Activated T-helper 1 cell treated with anti-CD3 and anti-CD28 coated beads, Interleukin-12 subunit alpha, Interleukin-12 subunit beta, Interleukin-2, Interleukin-4 antibody, amounts not matched to agents 30 ng/mL and 10 ng/mL and 1 ng/mL, durations not matched to agents 14 hours and 24 hours and 36 hours (primary cell): ENCODE results near the gene NET1. TPM values are rescaled to one million over a fixed set of nuclear protein-coding genes. Genes with fewer than 3 reads are reported as not detected.
A peak's percentile ranks its signal among the peaks of the same experiment; 100 is the strongest.
"Not testable (repeated sequence)": the region's sequence is repeated elsewhere in the genome, so short reads cannot be mapped to it uniquely, and the experiment has no call there.

ENCODE experiments used
- DNase-seq: peaks from one replicate; pipeline ENCODE4 v3.0.0; 2021; ENCODE audit warnings: low spot score
- H3K27ac Mint-ChIP-seq: one replicate; pipeline ENCODE4 v1.8.0; 2021; ENCODE audit warnings: mild to moderate bottlenecking, mixed read lengths
- H3K27me3 Mint-ChIP-seq: one replicate; pipeline ENCODE4 v1.8.0; 2022; ENCODE audit warnings: mild to moderate bottlenecking, moderate library complexity, mixed read lengths; ENCODE audit not compliant: insufficient read depth
- H3K36me3 Mint-ChIP-seq: one replicate; pipeline ENCODE4 v1.8.0; 2021; ENCODE audit warnings: low read depth, mixed read lengths
- H3K4me1 Mint-ChIP-seq: one replicate; pipeline ENCODE4 v1.8.0; 2021; ENCODE audit warnings: low read depth, mixed read lengths
- H3K4me3 Mint-ChIP-seq: one replicate; pipeline ENCODE4 v1.8.0; 2021; ENCODE audit warnings: mild to moderate bottlenecking, moderate library complexity, mixed read lengths
- H3K9me3 Mint-ChIP-seq: one replicate; pipeline ENCODE4 v1.8.0; 2021; ENCODE audit warnings: mixed read lengths
- intact Hi-C: fragments of 100-400 bp; cut with micrococcal nuclease; formaldehyde crosslinking; loops from one replicate; pipeline ENCODE4 v1.15.1; 2024
- total RNA-seq: library from RNA; stranded (reverse); gene quantifications from 2 replicates; pipeline ENCODE4 v1.2.3, GENCODE V29; 2022

Gene NET1
- total RNA-seq = 37.2 and 40.3 TPM in 2 replicates

DNA sequence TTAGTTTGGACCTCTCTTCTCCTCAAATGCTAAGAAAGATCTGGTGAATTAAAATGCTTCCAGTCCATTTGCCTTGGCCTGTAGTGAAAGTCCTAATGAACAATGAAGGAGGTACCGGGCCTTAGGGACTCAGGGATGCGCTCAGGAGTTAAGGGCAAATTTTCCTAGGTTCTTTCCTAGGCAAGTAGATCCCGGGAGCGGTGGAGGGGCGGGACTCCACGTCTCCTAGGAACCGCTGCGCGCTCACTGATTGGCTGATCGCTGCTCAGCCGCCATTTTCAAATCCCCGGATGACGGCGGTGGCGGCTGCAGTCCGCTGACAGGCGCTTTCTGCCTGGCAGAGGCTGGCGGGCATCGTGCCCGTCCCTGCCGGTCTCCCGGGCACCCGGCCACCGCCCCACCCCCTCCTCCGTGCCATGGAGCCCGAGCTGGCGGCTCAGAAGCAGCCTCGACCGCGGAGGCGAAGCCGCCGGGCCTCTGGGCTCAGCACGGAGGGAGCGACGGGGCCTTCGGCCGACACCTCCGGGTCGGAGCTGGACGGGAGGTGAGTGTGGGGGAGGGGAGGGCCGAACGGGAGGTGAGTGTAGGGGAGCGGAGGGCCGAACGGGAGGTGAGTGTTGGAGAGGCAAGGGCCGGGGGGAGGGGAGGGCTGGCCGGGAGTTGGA is at the start of gene NET1:
TSS of gene NET1 (plus strand) at position 281 of the 665 bp plus-strand sequence. CDS start at position 417, 136 bp downstream.
- Mint-ChIP-seq H3K36me3 (peaks cover 1% of the 10 kb centered on the region), H3K9me3 (peaks cover 2% of the 10 kb centered on the region), H3K4me1 (peaks cover 5% of the 10 kb centered on the region), H3K27me3 (peaks cover 18% of the 10 kb centered on the region), H3K27ac (peak within 1 kb of the TSS; percentile 59), H3K4me3 (peak within 1 kb of the TSS; percentile 86)
- peak; percentile 70 for DNase-seq
- intact Hi-C loops = loop anchor here (2.0 to 5.0 kb wide), 3 partner anchors 22 to 116 kb away; no protein-coding TSS in a partner anchor

- no peak overlapping the region for H3K27ac Mint-ChIP-seq
- H3K36me3 Mint-ChIP-seq = no peaks in the 10 kb centered on the region
- H3K4me3 Mint-ChIP-seq = no peak overlapping the region
- peaks cover 21% of the 10 kb centered on the region for H3K27me3 Mint-ChIP-seq
- intact Hi-C loops = no loop called here
- no peak for DNase-seq
- H3K9me3 Mint-ChIP-seq = no peaks in the 10 kb centered on the region
- peaks cover 7% of the 10 kb centered on the region for H3K4me1 Mint-ChIP-seq
Observed at GRCh38 chr10:5362873-5363272, 49.5 kb upstream of the NET1 start.

GRCh38 chr10:5364374-5364773 is 48.0 kb upstream of the NET1 start:
- DNase-seq = no peak
- H3K4me1 Mint-ChIP-seq = peaks cover 7% of the 10 kb centered on the region
- no peak overlapping the region for H3K4me3 Mint-ChIP-seq
- no peaks in the 10 kb centered on the region for H3K9me3 Mint-ChIP-seq
- intact Hi-C loops = no loop called here
- no peaks in the 10 kb centered on the region for H3K36me3 Mint-ChIP-seq
- H3K27ac Mint-ChIP-seq = no peak overlapping the region
- H3K27me3 Mint-ChIP-seq = peaks cover 26% of the 10 kb centered on the region

GRCh38 chr10:5364890-5365338 is 47.4 kb upstream of the NET1 start, which contains the start of gene UCN3:
Gene UCN3, plus strand, starts transcription at chr10:5364966. Its CDS starts 8,755 bp downstream, at chr10:5373721.
- DNase-seq = no peak
- peaks cover 24% of the 10 kb centered on the region for H3K27me3 Mint-ChIP-seq
- intact Hi-C loops = no loop called here
- no peak within 1 kb of the TSS for H3K27ac Mint-ChIP-seq
- no peaks in the 10 kb centered on the region for H3K9me3 Mint-ChIP-seq
- peaks cover 7% of the 10 kb centered on the region for H3K4me1 Mint-ChIP-seq
- no peaks in the 10 kb centered on the region for H3K36me3 Mint-ChIP-seq
- H3K4me3 Mint-ChIP-seq = no peak within 1 kb of the TSS

- DNase-seq = no peak
- Mint-ChIP-seq H3K9me3 (peaks cover 7% of the 10 kb centered on the region), H3K4me3 (no peak overlapping the region), H3K36me3 (no peaks in the 10 kb centered on the region), H3K27me3 (peaks cover 19% of the 10 kb centered on the region), H3K27ac (no peak overlapping the region), H3K4me1 (peaks cover 7% of the 10 kb centered on the region)
- intact Hi-C loops = no loop called here
Observed at GRCh38 chr10:5365928-5366327, 46.4 kb upstream of the NET1 start.

GRCh38 chr10:5369362-5370158 is 42.8 kb upstream of the NET1 start:
- Mint-ChIP-seq H3K4me3 (no peak overlapping the region), H3K27ac (no peak overlapping the region), H3K27me3 (peaks cover 13% of the 10 kb centered on the region), H3K9me3 (peaks cover 9% of the 10 kb centered on the region), H3K4me1 (peaks cover 7% of the 10 kb centered on the region), H3K36me3 (no peaks in the 10 kb centered on the region)
- intact Hi-C loops = no loop called here
- no peak for DNase-seq

GRCh38 chr10:5370493-5371352 is 41.6 kb upstream of the NET1 start:
- no peak overlapping the region for H3K27ac Mint-ChIP-seq
- H3K4me3 Mint-ChIP-seq = no peak overlapping the region
- H3K4me1 Mint-ChIP-seq = peaks cover 5% of the 10 kb centered on the region
- H3K36me3 Mint-ChIP-seq = no peaks in the 10 kb centered on the region
- H3K27me3 Mint-ChIP-seq = peaks cover 11% of the 10 kb centered on the region
- peaks cover 9% of the 10 kb centered on the region for H3K9me3 Mint-ChIP-seq
- no peak for DNase-seq
- intact Hi-C loops = no loop called here

DNA sequence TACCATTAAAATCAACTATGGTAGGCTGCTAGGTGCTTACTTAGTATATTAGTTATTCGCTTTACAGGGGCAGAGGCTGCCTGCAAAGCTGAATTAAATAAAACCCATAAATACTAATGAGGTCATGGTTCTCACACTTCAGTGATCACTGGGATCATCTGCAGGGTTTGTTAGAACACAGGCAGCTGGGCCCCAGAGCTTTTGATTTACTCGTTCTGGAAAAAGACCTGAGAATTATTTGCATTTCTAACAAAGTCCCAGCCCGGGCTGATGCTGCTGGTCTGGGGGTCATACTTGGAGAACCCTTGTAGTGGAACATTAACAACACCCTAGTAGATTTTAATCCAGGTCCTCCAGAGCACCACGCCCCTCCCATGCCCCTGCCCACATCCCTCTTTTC is 39.0 kb upstream of the NET1 start:
- intact Hi-C loops = no loop called here
- Mint-ChIP-seq H3K4me1 (no peaks in the 10 kb centered on the region), H3K27me3 (peaks cover 3% of the 10 kb centered on the region), H3K9me3 (peaks cover 9% of the 10 kb centered on the region), H3K27ac (no peak overlapping the region), H3K4me3 (no peak overlapping the region), H3K36me3 (no peaks in the 10 kb centered on the region)
- DNase-seq = no peak

GRCh38 chr10:5373891-5374611 is 38.3 kb upstream of the NET1 start:
- intact Hi-C loops = no loop called here
- Mint-ChIP-seq H3K4me1 (no peaks in the 10 kb centered on the region), H3K27me3 (no peaks in the 10 kb centered on the region), H3K9me3 (peaks cover 9% of the 10 kb centered on the region), H3K4me3 (no peak overlapping the region), H3K27ac (no peak overlapping the region), H3K36me3 (no peaks in the 10 kb centered on the region)
- DNase-seq = no peak

GRCh38 chr10:5376450-5376849 is 35.9 kb upstream of the NET1 start:
- Mint-ChIP-seq H3K36me3 (no peaks in the 10 kb centered on the region), H3K4me1 (no peaks in the 10 kb centered on the region), H3K27me3 (peaks cover 2% of the 10 kb centered on the region), H3K27ac (no peak overlapping the region), H3K9me3 (no peaks in the 10 kb centered on the region), H3K4me3 (no peak overlapping the region)
- intact Hi-C loops = no loop called here
- no peak for DNase-seq

DNA sequence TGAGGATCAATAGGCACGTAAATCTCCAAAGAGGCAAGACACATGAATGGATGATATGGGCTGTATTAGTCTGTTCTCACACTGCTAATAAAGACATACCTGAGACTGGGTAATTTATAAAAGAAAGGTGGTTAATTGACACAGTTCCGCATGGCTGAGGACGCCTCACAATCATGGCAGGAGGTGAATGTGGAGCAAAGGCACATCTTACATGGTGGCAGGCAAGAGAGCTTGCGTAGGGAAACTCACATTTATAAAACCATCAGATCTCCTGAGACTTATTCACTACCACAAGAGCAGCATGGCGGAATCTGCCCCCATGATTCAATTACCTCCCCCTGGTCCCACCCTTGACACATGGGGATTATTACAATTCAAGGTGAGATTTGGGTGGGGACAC is 33.2 kb upstream of the NET1 start:
- DNase-seq, H3K27me3 Mint-ChIP-seq, intact Hi-C loops, H3K27ac Mint-ChIP-seq, H3K4me3 Mint-ChIP-seq, H3K4me1 Mint-ChIP-seq, H3K36me3 Mint-ChIP-seq, H3K9me3 Mint-ChIP-seq: not testable (repeated sequence)

DNA sequence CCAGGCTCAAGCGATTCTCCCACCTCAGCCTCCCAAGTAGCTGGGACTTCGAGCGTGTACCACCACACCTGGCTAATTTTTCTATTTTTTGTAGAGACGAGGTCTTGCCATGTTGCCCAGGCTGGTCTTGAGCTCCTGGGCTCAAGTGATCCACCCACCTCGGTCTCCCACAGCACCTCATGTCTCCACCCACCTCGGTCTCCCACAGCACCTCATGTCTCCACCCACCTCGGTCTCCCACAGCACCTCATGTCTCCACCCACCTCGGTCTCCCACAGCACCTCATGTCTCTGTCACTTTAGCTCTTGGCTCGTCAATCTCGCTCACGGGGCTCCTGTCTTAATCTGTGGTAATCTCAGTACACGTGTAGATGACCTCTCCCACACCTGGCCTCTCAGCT is 32.0 kb upstream of the NET1 start:
- intact Hi-C loops = loop anchor here (5.0 kb wide), 2 partner anchors 98 to 563 kb away; no protein-coding TSS in a partner anchor
- H3K27ac Mint-ChIP-seq, H3K9me3 Mint-ChIP-seq: not testable (repeated sequence)

More for the DNA sequence above, 32.0 kb upstream of the NET1 start:
- not testable (repeated sequence) for H3K27me3 Mint-ChIP-seq, DNase-seq, H3K4me3 Mint-ChIP-seq, H3K36me3 Mint-ChIP-seq, H3K4me1 Mint-ChIP-seq
